ENCODE measurements around the gene APCDD1L.

APCDD1L gene

GRCh38 chr20:58531657-58532056 is 16.5 kb upstream of the APCDD1L start:
- peaks cover 50% of the 10 kb centered on the region for H3K9me3 ChIP-seq (ENCODE audit: insufficient read depth, low read length)

GRCh38 chr20:58531063-58531462 is 15.9 kb upstream of the APCDD1L start:
- peaks cover 55% of the 10 kb centered on the region for H3K9me3 ChIP-seq (ENCODE audit: insufficient read depth, low read length)
- H3K9ac ChIP-seq (ENCODE audit: insufficient read length, low read depth) = no peak overlapping the region
- H3K4me3 ChIP-seq (ENCODE audit: insufficient read length, low read depth) = no peak overlapping the region
- H3K4me1 ChIP-seq (ENCODE audit: insufficient read depth, insufficient read length) = no peaks in the 10 kb centered on the region
- no peak for DNase-seq (ENCODE audit: low read depth, low spot score)
- H3K36me3 ChIP-seq (ENCODE audit: insufficient read depth, insufficient read length, low read length) = no peaks in the 10 kb centered on the region
- TF ChIP-seq YY1 (IDR thresholded peaks at IDR 0.05; ENCODE audit: insufficient read depth, insufficient read length) (no peak), SUZ12 (IDR thresholded peaks at IDR 0.05; ENCODE audit: extremely low read depth, insufficient read depth, insufficient read length) (no peak), ZNF274 (IDR thresholded peaks at IDR 0.05; ENCODE audit: low read depth, low read length) (no peak)
- no peaks in the 10 kb centered on the region for H3K27me3 ChIP-seq (ENCODE audit: insufficient read depth, insufficient read length)

More at GRCh38 chr20:58531657-58532056, 16.5 kb upstream of the APCDD1L start:
- Histone ChIP-seq H3K36me3 (ENCODE audit: insufficient read depth, insufficient read length, low read length) (no peaks in the 10 kb centered on the region), H3K27me3 (ENCODE audit: insufficient read depth, insufficient read length) (no peaks in the 10 kb centered on the region), H3K4me1 (ENCODE audit: insufficient read depth, insufficient read length) (no peaks in the 10 kb centered on the region), H3K9ac (ENCODE audit: insufficient read length, low read depth) (no peak overlapping the region), H3K4me3 (ENCODE audit: insufficient read length, low read depth) (no peak overlapping the region)
- no peak for DNase-seq (ENCODE audit: low read depth, low spot score)
- no peak for TF ChIP-seq SUZ12 (IDR thresholded peaks at IDR 0.05; ENCODE audit: extremely low read depth, insufficient read depth, insufficient read length)
- TF ChIP-seq ZNF274 (IDR thresholded peaks at IDR 0.05; ENCODE audit: low read depth, low read length) = no peak
- TF ChIP-seq YY1 (IDR thresholded peaks at IDR 0.05; ENCODE audit: insufficient read depth, insufficient read length) = no peak

GRCh38 chr20:58528412-58528811 is 13.2 kb upstream of the APCDD1L start:
- H3K9ac ChIP-seq (ENCODE audit: insufficient read length, low read depth) = no peak overlapping the region
- no peak for TF ChIP-seq ZNF274 (IDR thresholded peaks at IDR 0.05; ENCODE audit: low read depth, low read length)
- TF ChIP-seq YY1 (IDR thresholded peaks at IDR 0.05; ENCODE audit: insufficient read depth, insufficient read length) = no peak
- no peak for TF ChIP-seq SUZ12 (IDR thresholded peaks at IDR 0.05; ENCODE audit: extremely low read depth, insufficient read depth, insufficient read length)
- no peaks in the 10 kb centered on the region for H3K36me3 ChIP-seq (ENCODE audit: insufficient read depth, insufficient read length, low read length)
- H3K27me3 ChIP-seq (ENCODE audit: insufficient read depth, insufficient read length) = no peaks in the 10 kb centered on the region
- H3K4me3 ChIP-seq (ENCODE audit: insufficient read length, low read depth) = no peak overlapping the region
- peaks cover 61% of the 10 kb centered on the region for H3K9me3 ChIP-seq (ENCODE audit: insufficient read depth, low read length)
- H3K4me1 ChIP-seq (ENCODE audit: insufficient read depth, insufficient read length) = no peaks in the 10 kb centered on the region
- DNase-seq (ENCODE audit: low read depth, low spot score) = no peak

GRCh38 chr20:58526411-58526810 is 11.2 kb upstream of the APCDD1L start:
- no peaks in the 10 kb centered on the region for H3K27me3 ChIP-seq (ENCODE audit: insufficient read depth, insufficient read length)
- H3K4me1 ChIP-seq (ENCODE audit: insufficient read depth, insufficient read length) = no peaks in the 10 kb centered on the region
- no peak for DNase-seq (ENCODE audit: low read depth, low spot score)
- no peak overlapping the region for H3K9ac ChIP-seq (ENCODE audit: insufficient read length, low read depth)
- H3K4me3 ChIP-seq (ENCODE audit: insufficient read length, low read depth) = no peak overlapping the region
- peaks cover 44% of the 10 kb centered on the region for H3K9me3 ChIP-seq (ENCODE audit: insufficient read depth, low read length)
- TF ChIP-seq ZNF274 (IDR thresholded peaks at IDR 0.05; ENCODE audit: low read depth, low read length) (no peak), SUZ12 (IDR thresholded peaks at IDR 0.05; ENCODE audit: extremely low read depth, insufficient read depth, insufficient read length) (no peak), YY1 (IDR thresholded peaks at IDR 0.05; ENCODE audit: insufficient read depth, insufficient read length) (no peak)
- H3K36me3 ChIP-seq (ENCODE audit: insufficient read depth, insufficient read length, low read length) = no peaks in the 10 kb centered on the region

- Histone ChIP-seq H3K4me1 (ENCODE audit: insufficient read depth, insufficient read length) (no peaks in the 10 kb centered on the region), H3K9me3 (ENCODE audit: insufficient read depth, low read length) (peaks cover 30% of the 10 kb centered on the region), H3K4me3 (ENCODE audit: insufficient read length, low read depth) (no peak overlapping the region), H3K27me3 (ENCODE audit: insufficient read depth, insufficient read length) (peaks cover 1% of the 10 kb centered on the region), H3K36me3 (ENCODE audit: insufficient read depth, insufficient read length, low read length) (no peaks in the 10 kb centered on the region), H3K9ac (ENCODE audit: insufficient read length, low read depth) (no peak overlapping the region)
- TF ChIP-seq YY1 (IDR thresholded peaks at IDR 0.05; ENCODE audit: insufficient read depth, insufficient read length) (no peak), SUZ12 (IDR thresholded peaks at IDR 0.05; ENCODE audit: extremely low read depth, insufficient read depth, insufficient read length) (no peak), ZNF274 (IDR thresholded peaks at IDR 0.05; ENCODE audit: low read depth, low read length) (no peak)
- no peak for DNase-seq (ENCODE audit: low read depth, low spot score)
These were observed 9.6 kb upstream of the APCDD1L start for GRCh38 chr20:58524814-58525213.

GRCh38 chr20:58523971-58524315 is 8.7 kb upstream of the APCDD1L start:
- TF ChIP-seq ZNF274 (IDR thresholded peaks at IDR 0.05; ENCODE audit: low read depth, low read length) = no peak
- TF ChIP-seq YY1 (IDR thresholded peaks at IDR 0.05; ENCODE audit: insufficient read depth, insufficient read length) = no peak
- no peak for TF ChIP-seq SUZ12 (IDR thresholded peaks at IDR 0.05; ENCODE audit: extremely low read depth, insufficient read depth, insufficient read length)
- Histone ChIP-seq H3K4me1 (ENCODE audit: insufficient read depth, insufficient read length) (no peaks in the 10 kb centered on the region), H3K36me3 (ENCODE audit: insufficient read depth, insufficient read length, low read length) (no peaks in the 10 kb centered on the region), H3K9me3 (ENCODE audit: insufficient read depth, low read length) (peaks cover 21% of the 10 kb centered on the region), H3K27me3 (ENCODE audit: insufficient read depth, insufficient read length) (peaks cover 7% of the 10 kb centered on the region), H3K9ac (ENCODE audit: insufficient read length, low read depth) (no peak overlapping the region), H3K4me3 (ENCODE audit: insufficient read length, low read depth) (no peak overlapping the region)
- no peak for DNase-seq (ENCODE audit: low read depth, low spot score)

GRCh38 chr20:58523072-58523970 is 8.1 kb upstream of the APCDD1L start:
- peaks cover 21% of the 10 kb centered on the region for H3K9me3 ChIP-seq (ENCODE audit: insufficient read depth, low read length)
- H3K4me3 ChIP-seq (ENCODE audit: insufficient read length, low read depth) = no peak overlapping the region
- TF ChIP-seq ZNF274 (IDR thresholded peaks at IDR 0.05; ENCODE audit: low read depth, low read length) (no peak), YY1 (IDR thresholded peaks at IDR 0.05; ENCODE audit: insufficient read depth, insufficient read length) (no peak), SUZ12 (IDR thresholded peaks at IDR 0.05; ENCODE audit: extremely low read depth, insufficient read depth, insufficient read length) (no peak)
- peaks cover 12% of the 10 kb centered on the region for H3K27me3 ChIP-seq (ENCODE audit: insufficient read depth, insufficient read length)
- H3K36me3 ChIP-seq (ENCODE audit: insufficient read depth, insufficient read length, low read length) = no peaks in the 10 kb centered on the region
- H3K4me1 ChIP-seq (ENCODE audit: insufficient read depth, insufficient read length) = no peaks in the 10 kb centered on the region
- no peak for DNase-seq (ENCODE audit: low read depth, low spot score)
- no peak overlapping the region for H3K9ac ChIP-seq (ENCODE audit: insufficient read length, low read depth)
